ENCODE results near the gene ZMIZ1.

The ZMIZ1 gene

DNA sequence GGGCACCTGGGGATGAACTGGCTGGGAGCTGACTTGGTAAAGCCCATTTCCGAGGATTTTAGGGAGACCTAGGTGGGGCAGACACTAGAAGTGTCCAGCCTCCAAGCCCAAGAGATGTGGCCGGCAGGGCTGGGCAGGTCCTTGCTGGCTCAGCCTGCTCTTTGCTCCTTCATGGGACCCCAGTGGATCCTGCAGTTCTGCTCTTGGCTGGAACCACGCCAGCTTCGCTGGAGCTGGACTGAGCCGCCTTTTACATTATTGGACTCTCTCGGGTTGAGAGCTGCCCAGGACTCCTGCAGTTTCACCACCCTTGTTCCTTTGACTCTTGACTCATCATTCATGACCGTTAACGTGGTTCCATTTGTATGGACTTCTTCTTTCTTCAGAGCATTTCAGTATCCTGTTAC is 284.2 kb downstream of the ZMIZ1 start:
- H3K36me3 ChIP-seq = peaks cover 82% of the 10 kb centered on the region
- no peak overlapping the region for H3K27ac ChIP-seq
- H3K9me3 ChIP-seq (ENCODE audit: severe bottlenecking) = no peaks in the 10 kb centered on the region
- no peak overlapping the region for H3K4me3 ChIP-seq (ENCODE audit: low read depth, low read length)
- DNase-seq = no peak
- no peaks in the 10 kb centered on the region for H3K27me3 ChIP-seq (ENCODE audit: insufficient read depth, low read depth, severe bottlenecking)
- TF ChIP-seq, protein P1, sequence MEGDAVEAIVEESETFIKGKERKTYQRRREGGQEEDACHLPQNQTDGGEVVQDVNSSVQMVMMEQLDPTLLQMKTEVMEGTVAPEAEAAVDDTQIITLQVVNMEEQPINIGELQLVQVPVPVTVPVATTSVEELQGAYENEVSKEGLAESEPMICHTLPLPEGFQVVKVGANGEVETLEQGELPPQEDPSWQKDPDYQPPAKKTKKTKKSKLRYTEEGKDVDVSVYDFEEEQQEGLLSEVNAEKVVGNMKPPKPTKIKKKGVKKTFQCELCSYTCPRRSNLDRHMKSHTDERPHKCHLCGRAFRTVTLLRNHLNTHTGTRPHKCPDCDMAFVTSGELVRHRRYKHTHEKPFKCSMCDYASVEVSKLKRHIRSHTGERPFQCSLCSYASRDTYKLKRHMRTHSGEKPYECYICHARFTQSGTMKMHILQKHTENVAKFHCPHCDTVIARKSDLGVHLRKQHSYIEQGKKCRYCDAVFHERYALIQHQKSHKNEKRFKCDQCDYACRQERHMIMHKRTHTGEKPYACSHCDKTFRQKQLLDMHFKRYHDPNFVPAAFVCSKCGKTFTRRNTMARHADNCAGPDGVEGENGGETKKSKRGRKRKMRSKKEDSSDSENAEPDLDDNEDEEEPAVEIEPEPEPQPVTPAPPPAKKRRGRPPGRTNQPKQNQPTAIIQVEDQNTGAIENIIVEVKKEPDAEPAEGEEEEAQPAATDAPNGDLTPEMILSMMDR (IDR thresholded peaks at IDR 0.05; ENCODE audit: low read depth, low read length) = no peak

DNA sequence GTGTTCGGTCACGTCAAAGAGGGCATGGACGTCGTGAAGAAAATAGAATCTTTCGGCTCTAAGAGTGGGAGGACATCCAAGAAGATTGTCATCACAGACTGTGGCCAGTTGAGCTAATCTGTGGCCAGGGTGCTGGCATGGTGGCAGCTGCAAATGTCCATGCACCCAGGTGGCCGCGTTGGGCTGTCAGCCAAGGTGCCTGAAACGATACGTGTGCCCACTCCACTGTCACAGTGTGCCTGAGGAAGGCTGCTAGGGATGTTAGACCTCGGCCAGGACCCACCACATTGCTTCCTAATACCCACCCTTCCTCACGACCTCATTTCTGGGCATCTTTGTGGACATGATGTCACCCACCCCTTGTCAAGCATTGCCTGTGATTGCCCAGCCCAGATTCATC is 285.0 kb downstream of the ZMIZ1 start:
- no peaks in the 10 kb centered on the region for H3K9me3 ChIP-seq (ENCODE audit: severe bottlenecking)
- TF ChIP-seq, protein P1 (IDR thresholded peaks at IDR 0.05; ENCODE audit: low read depth, low read length) = no peak
- H3K36me3 ChIP-seq = peaks cover 75% of the 10 kb centered on the region
- H3K27ac ChIP-seq = no peak overlapping the region
- DNase-seq = no peak
- H3K27me3 ChIP-seq (ENCODE audit: insufficient read depth, low read depth, severe bottlenecking) = no peaks in the 10 kb centered on the region
- H3K4me3 ChIP-seq (ENCODE audit: low read depth, low read length) = no peak overlapping the region

DNA sequence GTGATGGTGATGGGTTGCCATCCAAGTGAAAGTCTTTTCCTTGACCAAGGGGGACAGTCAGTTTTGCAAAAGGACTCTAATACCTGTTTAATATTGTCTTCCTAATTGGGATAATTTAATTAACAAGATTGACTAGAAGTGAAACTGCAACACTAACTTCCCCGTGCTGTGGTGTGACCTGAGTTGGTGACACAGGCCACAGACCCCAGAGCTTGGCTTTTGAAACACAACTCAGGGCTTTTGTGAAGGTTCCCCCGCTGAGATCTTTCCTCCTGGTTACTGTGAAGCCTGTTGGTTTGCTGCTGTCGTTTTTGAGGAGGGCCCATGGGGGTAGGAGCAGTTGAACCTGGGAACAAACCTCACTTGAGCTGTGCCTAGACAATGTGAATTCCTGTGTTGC is 285.4 kb downstream of the ZMIZ1 start:
- DNase-seq = no peak
- peaks cover 71% of the 10 kb centered on the region for H3K36me3 ChIP-seq
- H3K27ac ChIP-seq = no peak overlapping the region
- H3K9me3 ChIP-seq (ENCODE audit: severe bottlenecking) = no peaks in the 10 kb centered on the region
- TF ChIP-seq, protein P1 (IDR thresholded peaks at IDR 0.05; ENCODE audit: low read depth, low read length) = no peak
- H3K27me3 ChIP-seq (ENCODE audit: insufficient read depth, low read depth, severe bottlenecking) = no peaks in the 10 kb centered on the region
- H3K4me3 ChIP-seq (ENCODE audit: low read depth, low read length) = no peak overlapping the region

DNA sequence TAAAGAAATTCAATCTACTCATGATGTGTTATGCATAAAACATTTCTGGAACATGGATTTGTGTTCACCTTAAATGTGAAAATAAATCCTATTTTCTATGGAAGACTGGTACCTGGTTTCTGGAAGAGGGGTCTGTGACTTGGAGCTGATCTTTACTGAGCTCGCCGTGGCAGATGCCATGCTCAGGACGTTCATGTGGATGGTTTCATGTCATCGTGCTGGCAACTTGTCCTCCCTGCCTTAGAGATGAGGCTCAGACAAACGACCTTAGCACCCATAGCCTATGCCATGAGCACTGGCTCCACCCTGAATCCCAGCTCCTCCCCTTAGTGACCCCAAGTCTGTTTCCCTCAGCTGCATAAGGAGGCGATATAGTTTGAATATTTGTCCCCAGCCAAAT is 285.8 kb downstream of the ZMIZ1 start:
- Histone ChIP-seq H3K36me3 (peaks cover 66% of the 10 kb centered on the region), H3K27me3 (ENCODE audit: insufficient read depth, low read depth, severe bottlenecking) (no peaks in the 10 kb centered on the region), H3K4me3 (ENCODE audit: low read depth, low read length) (no peak overlapping the region), H3K9me3 (ENCODE audit: severe bottlenecking) (no peaks in the 10 kb centered on the region), H3K27ac (no peak overlapping the region)
- no peak for DNase-seq
- TF ChIP-seq, protein P1 (IDR thresholded peaks at IDR 0.05; ENCODE audit: low read depth, low read length) = no peak

DNA sequence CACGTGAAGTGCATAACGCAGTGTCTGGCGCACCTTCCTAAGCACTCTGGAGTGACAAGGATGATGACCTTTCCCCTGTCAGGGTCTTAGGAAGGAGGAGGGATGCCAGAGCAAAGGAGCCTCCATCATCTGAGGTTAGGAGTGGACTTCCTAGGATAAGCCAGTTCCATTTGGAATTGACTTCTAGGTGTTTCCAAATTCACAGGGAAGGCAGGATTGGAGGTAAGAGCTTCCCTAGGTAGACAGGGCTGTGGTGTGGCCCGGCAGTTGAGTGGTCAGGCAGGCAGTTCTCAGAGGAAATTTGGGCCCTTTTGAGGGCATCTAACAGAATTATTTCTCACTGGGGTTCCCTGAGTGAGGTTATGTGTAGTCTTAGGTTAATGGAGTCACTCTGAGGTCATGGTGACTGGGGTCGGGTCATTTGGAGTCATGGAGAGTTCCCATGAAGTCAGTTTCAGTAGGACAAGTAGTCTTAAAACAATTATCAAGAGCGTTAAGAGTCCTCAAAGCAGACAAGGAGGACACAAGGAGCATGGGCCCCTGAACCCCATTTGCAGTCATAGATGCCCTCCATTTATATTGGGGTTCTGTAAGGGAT is 286.8 kb downstream of the ZMIZ1 start:
- Histone ChIP-seq H3K9me3 (ENCODE audit: severe bottlenecking) (no peaks in the 10 kb centered on the region), H3K36me3 (peaks cover 57% of the 10 kb centered on the region), H3K4me3 (ENCODE audit: low read depth, low read length) (no peak overlapping the region), H3K27me3 (ENCODE audit: insufficient read depth, low read depth, severe bottlenecking) (no peaks in the 10 kb centered on the region), H3K27ac (no peak overlapping the region)
- TF ChIP-seq, protein P1 (IDR thresholded peaks at IDR 0.05; ENCODE audit: low read depth, low read length) = no peak
- DNase-seq = no peak

DNA sequence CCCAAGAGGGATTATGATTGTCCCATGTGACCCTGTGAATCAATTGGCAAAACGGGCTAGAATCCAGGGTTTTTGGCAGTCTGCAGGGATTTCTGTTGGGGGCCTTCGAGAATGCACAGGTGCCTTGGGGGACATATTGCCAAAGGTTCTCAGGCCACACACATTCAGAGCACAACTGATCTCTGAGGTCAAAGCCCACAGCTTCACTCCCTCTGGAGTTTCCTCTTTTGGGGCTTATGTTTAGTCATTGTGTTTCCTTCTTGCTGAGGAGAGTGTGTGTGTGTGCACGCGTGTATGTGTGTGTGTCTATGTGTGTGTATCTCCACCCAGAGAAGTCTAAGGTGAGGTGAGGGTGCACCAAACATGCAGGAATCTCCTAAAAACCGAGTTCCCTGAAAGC is 287.3 kb downstream of the ZMIZ1 start:
- DNase-seq = peak; percentile 2
- H3K27me3 ChIP-seq (ENCODE audit: insufficient read depth, low read depth, severe bottlenecking) = no peaks in the 10 kb centered on the region
- H3K27ac ChIP-seq = no peak overlapping the region
- TF ChIP-seq, protein P1 (IDR thresholded peaks at IDR 0.05; ENCODE audit: low read depth, low read length) = no peak
- peaks cover 52% of the 10 kb centered on the region for H3K36me3 ChIP-seq
- H3K9me3 ChIP-seq (ENCODE audit: severe bottlenecking) = no peaks in the 10 kb centered on the region
- no peak overlapping the region for H3K4me3 ChIP-seq (ENCODE audit: low read depth, low read length)

Measured in WERI-Rb-1 (cell line).